HepG2 (cell line): ENCODE data around the gene BPIFB2. TPM values are rescaled to one million over a fixed set of nuclear protein-coding genes. Genes with fewer than 3 reads are reported as not detected.

ENCODE experiments used
- ATAC-seq: fragments of 200-7000 bp; cut with Tn5 transposase; 3 replicates; pipeline ENCODE4 v1.9.1; 2020; ENCODE audit warnings: mild to moderate bottlenecking, moderate library complexity
- BruUV-seq: library from RNA; stranded (reverse); fragments of 400-500 nt; replicated peaks from 2 replicates; lab custom pipeline; 2021; lab: Mats Ljungman, UMichigan
- CTCF ChIA-PET: fragments of 300-600 bp; formaldehyde crosslinking; extraction: SDS; loops from one replicate; lab custom pipeline; 2021; ENCODE audit warnings: low total read pairs, inconsistent platforms, low intra/inter-chr PET ratio; lab: Yijun Ruan, JAX
- POLR2A ChIA-PET: fragments of 350-600 bp; sonication (Branson Sonifier 250); formaldehyde crosslinking; loops from one replicate; lab custom pipeline; 2020; ENCODE audit warnings: antibody characterized with exemption, inconsistent platforms; lab: Yijun Ruan, JAX
- DNase-seq: peaks from one replicate; pipeline ENCODE4 v3.0.0-alpha.2; 2015; ENCODE audit warnings: low spot score
- FAIRE-seq: peaks from 3 replicates; lab custom pipeline; 2011; peaks lifted over from hg19 to GRCh38; lab: Jason Lieb, UNC
- H2AFZ ChIP-seq: one replicate; pipeline ENCODE4 v1.6.1; 2011; ENCODE audit warnings: low read length, inconsistent platforms
- H3K27ac ChIP-seq: fragments of 300-600 bp; 3 replicates; pipeline ENCODE4 v1.8.0; 2011; ENCODE audit warnings: mixed run types, mild to moderate bottlenecking, mixed read lengths, low read length, inconsistent platforms; ENCODE audit not compliant: insufficient read depth; ENCODE audit errors: extremely low read length
- H3K27me3 ChIP-seq, 2 experiments: fragments of 200-600 bp in 1 of 2; 2 replicates in 1 of 2; 3 replicates in 1 of 2; pipeline versions ENCODE4 v1.6.0 to v1.8.0; 2011; ENCODE audit warnings: low read length in 2 of 2, mild to moderate bottlenecking in 2 of 2, moderate library complexity in 2 of 2, inconsistent platforms in 1 of 2; ENCODE audit not compliant: insufficient read depth in 2 of 2, control insufficient read depth in 1 of 2
- H3K36me3 ChIP-seq, 2 experiments: fragments of 200-600 bp in 1 of 2; replicated peaks in 1 of 2; 2 replicates in 1 of 2; 3 replicates in 1 of 2; pipeline versions ENCODE4 v1.5.1 to v1.8.0; 2011; ENCODE audit warnings: low read length in 2 of 2, inconsistent platforms in 1 of 2; ENCODE audit not compliant: insufficient read depth in 2 of 2, control insufficient read depth in 1 of 2
- H3K4me1 ChIP-seq: 2 replicates; pipeline ENCODE4 v1.5.1; 2012; ENCODE audit warnings: low read length, inconsistent platforms; ENCODE audit not compliant: insufficient read depth
- H3K4me2 ChIP-seq: 2 replicates; pipeline ENCODE4 v1.6.0; 2011; ENCODE audit warnings: low read depth, low read length, inconsistent platforms
- H3K4me3 ChIP-seq, 3 experiments: fragments of 200-600 bp in 1 of 3; sonication (generic), shearing (Covaris generic) in 1 of 3; replicated peaks in 1 of 3; 2 replicates each; pipeline ENCODE4 v1.5.1; 2011 to 2016; ENCODE audit warnings: low read length in 3 of 3, inconsistent platforms in 2 of 3, low read depth in 2 of 3, mild to moderate bottlenecking in 2 of 3, control low read depth in 1 of 3, mixed read lengths in 1 of 3; ENCODE audit not compliant: insufficient read depth in 1 of 3
- H3K79me2 ChIP-seq: one replicate; pipeline ENCODE4 v1.6.1; 2011; ENCODE audit warnings: low read length, inconsistent platforms; ENCODE audit not compliant: insufficient read depth
- H3K9ac ChIP-seq: 2 replicates; pipeline ENCODE4 v1.6.0; 2011; ENCODE audit warnings: mild to moderate bottlenecking, low read depth, low read length, inconsistent platforms; ENCODE audit not compliant: insufficient read depth
- H3K9me3 ChIP-seq: 2 replicates; pipeline ENCODE4 v1.5.1; 2012; ENCODE audit warnings: mild to moderate bottlenecking, low read length
- H4K20me1 ChIP-seq: 2 replicates; pipeline ENCODE4 v1.6.0; 2011; ENCODE audit warnings: inconsistent platforms, mild to moderate bottlenecking, low read length, moderate library complexity; ENCODE audit not compliant: insufficient read depth
- DMAP1 ChIP-seq: IDR thresholded peaks from 2 replicates; pipeline ENCODE4 v1.6.1; 2016
- GLI4 ChIP-seq: sonication (generic); formaldehyde crosslinking; IDR thresholded peaks from 2 replicates; pipeline ENCODE4 v1.5.1; 2020; ENCODE audit warnings: missing genetic modification reagents, mild to moderate bottlenecking, moderate library complexity, borderline replicate concordance
- MYNN ChIP-seq: sonication (generic); formaldehyde crosslinking; IDR thresholded peaks from 2 replicates; pipeline ENCODE4 v1.4.0; 2020; ENCODE audit warnings: mild to moderate bottlenecking, low read depth, missing genetic modification reagents
- RBAK ChIP-seq: sonication (generic); formaldehyde crosslinking; IDR thresholded peaks from 2 replicates; pipeline ENCODE4 v1.5.1; 2020; ENCODE audit warnings: mild to moderate bottlenecking, missing genetic modification reagents
- ZFP41 ChIP-seq: sonication (generic); formaldehyde crosslinking; IDR thresholded peaks from 2 replicates; pipeline ENCODE4 v1.4.0; 2020; ENCODE audit warnings: mild to moderate bottlenecking, missing genetic modification reagents, borderline replicate concordance
- ZFP82 ChIP-seq: sonication (generic); formaldehyde crosslinking; IDR thresholded peaks from 2 replicates; pipeline ENCODE4 v1.5.1; 2020; ENCODE audit warnings: mild to moderate bottlenecking, missing genetic modification reagents, borderline replicate concordance
- ZMYM2 ChIP-seq: sonication (generic); formaldehyde crosslinking; IDR thresholded peaks from 2 replicates; pipeline ENCODE4 v1.8.0; 2022; ENCODE audit warnings: mild to moderate bottlenecking, missing genetic modification reagents
- ZNF547 ChIP-seq: sonication (generic); formaldehyde crosslinking; IDR thresholded peaks from 2 replicates; pipeline ENCODE4 v1.5.1; 2020; ENCODE audit warnings: mild to moderate bottlenecking, missing genetic modification reagents
- ZNF629 ChIP-seq: sonication (generic); formaldehyde crosslinking; conservative IDR thresholded peaks from 2 replicates; pipeline ENCODE4 v1.5.0; 2020; ENCODE audit warnings: missing genetic modification reagents
- ZNF780A ChIP-seq: sonication (generic); formaldehyde crosslinking; IDR thresholded peaks from 2 replicates; pipeline ENCODE4 v1.8.0; 2022; ENCODE audit warnings: mild to moderate bottlenecking, missing genetic modification reagents, moderate library complexity
- WGBS: methylation state at CpG from one replicate; pipeline ENCODE4 v1.1.6; 2017; ENCODE audit warnings: low lambda C conversion rate; 5-methylcytosine and 5-hydroxymethylcytosine counted together
- in situ Hi-C: cut with HindIII; loops from 2 replicates; pipeline ENCODE4 v1.10.0; 2017; ENCODE audit warnings: low pct_unique_long_range_greater_than_20kb; ENCODE audit not compliant: extremely low pct_ligation_motif_present
- intact Hi-C: fragments of 100-400 bp; cut with micrococcal nuclease; formaldehyde crosslinking; loops from one replicate; pipeline ENCODE4 v1.10.0; 2022; ENCODE audit not compliant: unreplicated experiment
- polyA plus RNA-seq, 8 experiments: library from polyadenylated mRNA; depleted of rRNA in 3 of 8; stranded (reverse) in 7 of 8; unstranded in 1 of 8; fragments of >200 nt; fragmentation: Illumina TruSeq in 4 of 8; extraction: Trizol in 4 of 8; gene quantifications; 2 replicates each; pipeline versions ENCODE4 v1.2.1 to v1.2.3, GENCODE V29; 2011 to 2016; ENCODE audit warnings: low read depth in 4 of 8, missing spikeins in 1 of 8, mixed read lengths in 1 of 8; ENCODE audit not compliant: insufficient read depth in 1 of 8
- total RNA-seq, 5 experiments: library from RNA; depleted of rRNA; stranded (reverse); fragments of >200 nt; fragmentation: Illumina TruSeq; extraction: Trizol; gene quantifications; 2 replicates each; pipeline ENCODE4 v1.2.3, GENCODE V29; 2016; ENCODE audit warnings: low read depth in 1 of 5
- TF ChIP-seq, protein P1 (sequence below): sonication (generic); formaldehyde crosslinking; IDR thresholded peaks from 2 replicates; pipeline ENCODE4 v1.5.1; 2020; ENCODE audit warnings: missing genetic modification reagents, mild to moderate bottlenecking, borderline replicate concordance
- TF ChIP-seq, protein P2 (sequence below): sonication (generic); formaldehyde crosslinking; IDR thresholded peaks from 2 replicates; pipeline ENCODE4 v1.8.1; 2023; ENCODE audit warnings: missing genetic modification reagents, mild to moderate bottlenecking, borderline replicate concordance
- TF ChIP-seq, protein P3 (sequence below): sonication (generic); formaldehyde crosslinking; IDR thresholded peaks from 2 replicates; pipeline ENCODE4 v1.4.0; 2020; ENCODE audit warnings: missing genetic modification reagents
- TF ChIP-seq, protein P4 (sequence below): sonication (generic); formaldehyde crosslinking; IDR thresholded peaks from 2 replicates; pipeline ENCODE4 v1.5.1; 2020; ENCODE audit warnings: mild to moderate bottlenecking, missing genetic modification reagents

Gene BPIFB2
- total and polyA plus RNA-seq, 2 of the 13 experiments (the other 11 are each of a cell fraction or from before 2014, with no cell fraction given), result 54.5 to 902 TPM

DNA sequence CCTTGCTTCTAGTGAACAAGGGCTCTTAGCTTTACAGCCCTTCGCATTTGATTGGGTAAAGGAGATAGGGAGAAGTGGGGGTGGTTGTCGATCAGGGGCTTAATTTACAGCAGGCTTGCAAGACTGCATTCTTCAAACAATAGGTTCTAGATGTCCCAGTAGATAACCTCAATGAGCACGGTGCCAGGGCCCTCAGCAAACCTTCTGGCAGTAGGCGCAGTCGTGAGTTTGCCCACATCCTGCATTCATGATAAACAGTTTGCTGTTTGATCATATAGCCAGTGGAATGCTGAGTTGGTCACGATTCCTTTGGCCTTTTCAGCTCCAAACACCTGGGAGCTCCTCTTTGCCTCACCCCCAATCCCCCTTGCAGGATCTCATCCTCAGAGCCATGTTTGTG, 30.8 kb upstream of the BPIFB2 start:
- in situ Hi-C loops (no loop called here), intact Hi-C loops (no loop called here)
- BruUV-seq, result no TSS peak
- ChIA-PET POLR2A (no interaction called here), CTCF (no interaction called here)
- Histone ChIP-seq H3K27me3 (peaks cover 9 to 43% of the 10 kb centered on the region in 2 experiments), H3K36me3 (no peaks in the 10 kb centered on the region), H3K27ac (no peak overlapping the region), H2AFZ (no peak overlapping the region), H3K79me2 (no peaks in the 10 kb centered on the region), H3K4me3 (no peak overlapping the region), H4K20me1 (no peaks in the 10 kb centered on the region), H3K4me1 (peaks cover 82% of the 10 kb centered on the region), H3K4me2 (0 out of 2 replicates have a peak overlapping the region, but pooled peaks have one; percentile 28), H3K9me3 (no peaks in the 10 kb centered on the region), H3K9ac (no peak overlapping the region)
- WGBS, result 39% methylated on average over 6 of the region's 6 CpGs
- FAIRE-seq (no peak), ATAC-seq (no peak), DNase-seq (no peak)
- TF ChIP-seq, protein P1, sequence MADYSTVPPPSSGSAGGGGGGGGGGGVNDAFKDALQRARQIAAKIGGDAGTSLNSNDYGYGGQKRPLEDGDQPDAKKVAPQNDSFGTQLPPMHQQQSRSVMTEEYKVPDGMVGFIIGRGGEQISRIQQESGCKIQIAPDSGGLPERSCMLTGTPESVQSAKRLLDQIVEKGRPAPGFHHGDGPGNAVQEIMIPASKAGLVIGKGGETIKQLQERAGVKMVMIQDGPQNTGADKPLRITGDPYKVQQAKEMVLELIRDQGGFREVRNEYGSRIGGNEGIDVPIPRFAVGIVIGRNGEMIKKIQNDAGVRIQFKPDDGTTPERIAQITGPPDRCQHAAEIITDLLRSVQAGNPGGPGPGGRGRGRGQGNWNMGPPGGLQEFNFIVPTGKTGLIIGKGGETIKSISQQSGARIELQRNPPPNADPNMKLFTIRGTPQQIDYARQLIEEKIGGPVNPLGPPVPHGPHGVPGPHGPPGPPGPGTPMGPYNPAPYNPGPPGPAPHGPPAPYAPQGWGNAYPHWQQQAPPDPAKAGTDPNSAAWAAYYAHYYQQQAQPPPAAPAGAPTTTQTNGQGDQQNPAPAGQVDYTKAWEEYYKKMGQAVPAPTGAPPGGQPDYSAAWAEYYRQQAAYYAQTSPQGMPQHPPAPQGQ (CRISPR knock-in tag), result 0 out of 2 replicates have a peak, but pooled peaks have one; percentile 63
- TF ChIP-seq MYNN (CRISPR knock-in tag) (no peak), ZMYM2 (no peak), ZNF780A (CRISPR knock-in tag) (0 out of 2 replicates have a peak, but pooled peaks have one; percentile 0), ZFP82 (no peak), ZFP41 (CRISPR knock-in tag) (0 out of 2 replicates have a peak, but pooled peaks have one; percentile 37), ZNF547 (0 out of 2 replicates have a peak, but pooled peaks have one; percentile 36), RBAK (CRISPR knock-in tag) (no peak), DMAP1 (CRISPR knock-in tag) (0 out of 2 replicates have a peak, but pooled peaks have one; percentile 9), ZNF629 (no peak), GLI4 (CRISPR knock-in tag) (no peak)
- TF ChIP-seq, protein P2, sequence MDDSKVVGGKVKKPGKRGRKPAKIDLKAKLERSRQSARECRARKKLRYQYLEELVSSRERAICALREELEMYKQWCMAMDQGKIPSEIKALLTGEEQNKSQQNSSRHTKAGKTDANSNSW (CRISPR knock-in tag), result no peak
- TF ChIP-seq, protein P3, sequence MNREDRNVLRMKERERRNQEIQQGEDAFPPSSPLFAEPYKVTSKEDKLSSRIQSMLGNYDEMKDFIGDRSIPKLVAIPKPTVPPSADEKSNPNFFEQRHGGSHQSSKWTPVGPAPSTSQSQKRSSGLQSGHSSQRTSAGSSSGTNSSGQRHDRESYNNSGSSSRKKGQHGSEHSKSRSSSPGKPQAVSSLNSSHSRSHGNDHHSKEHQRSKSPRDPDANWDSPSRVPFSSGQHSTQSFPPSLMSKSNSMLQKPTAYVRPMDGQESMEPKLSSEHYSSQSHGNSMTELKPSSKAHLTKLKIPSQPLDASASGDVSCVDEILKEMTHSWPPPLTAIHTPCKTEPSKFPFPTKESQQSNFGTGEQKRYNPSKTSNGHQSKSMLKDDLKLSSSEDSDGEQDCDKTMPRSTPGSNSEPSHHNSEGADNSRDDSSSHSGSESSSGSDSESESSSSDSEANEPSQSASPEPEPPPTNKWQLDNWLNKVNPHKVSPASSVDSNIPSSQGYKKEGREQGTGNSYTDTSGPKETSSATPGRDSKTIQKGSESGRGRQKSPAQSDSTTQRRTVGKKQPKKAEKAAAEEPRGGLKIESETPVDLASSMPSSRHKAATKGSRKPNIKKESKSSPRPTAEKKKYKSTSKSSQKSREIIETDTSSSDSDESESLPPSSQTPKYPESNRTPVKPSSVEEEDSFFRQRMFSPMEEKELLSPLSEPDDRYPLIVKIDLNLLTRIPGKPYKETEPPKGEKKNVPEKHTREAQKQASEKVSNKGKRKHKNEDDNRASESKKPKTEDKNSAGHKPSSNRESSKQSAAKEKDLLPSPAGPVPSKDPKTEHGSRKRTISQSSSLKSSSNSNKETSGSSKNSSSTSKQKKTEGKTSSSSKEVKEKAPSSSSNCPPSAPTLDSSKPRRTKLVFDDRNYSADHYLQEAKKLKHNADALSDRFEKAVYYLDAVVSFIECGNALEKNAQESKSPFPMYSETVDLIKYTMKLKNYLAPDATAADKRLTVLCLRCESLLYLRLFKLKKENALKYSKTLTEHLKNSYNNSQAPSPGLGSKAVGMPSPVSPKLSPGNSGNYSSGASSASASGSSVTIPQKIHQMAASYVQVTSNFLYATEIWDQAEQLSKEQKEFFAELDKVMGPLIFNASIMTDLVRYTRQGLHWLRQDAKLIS, result no peak
- TF ChIP-seq, protein P4, sequence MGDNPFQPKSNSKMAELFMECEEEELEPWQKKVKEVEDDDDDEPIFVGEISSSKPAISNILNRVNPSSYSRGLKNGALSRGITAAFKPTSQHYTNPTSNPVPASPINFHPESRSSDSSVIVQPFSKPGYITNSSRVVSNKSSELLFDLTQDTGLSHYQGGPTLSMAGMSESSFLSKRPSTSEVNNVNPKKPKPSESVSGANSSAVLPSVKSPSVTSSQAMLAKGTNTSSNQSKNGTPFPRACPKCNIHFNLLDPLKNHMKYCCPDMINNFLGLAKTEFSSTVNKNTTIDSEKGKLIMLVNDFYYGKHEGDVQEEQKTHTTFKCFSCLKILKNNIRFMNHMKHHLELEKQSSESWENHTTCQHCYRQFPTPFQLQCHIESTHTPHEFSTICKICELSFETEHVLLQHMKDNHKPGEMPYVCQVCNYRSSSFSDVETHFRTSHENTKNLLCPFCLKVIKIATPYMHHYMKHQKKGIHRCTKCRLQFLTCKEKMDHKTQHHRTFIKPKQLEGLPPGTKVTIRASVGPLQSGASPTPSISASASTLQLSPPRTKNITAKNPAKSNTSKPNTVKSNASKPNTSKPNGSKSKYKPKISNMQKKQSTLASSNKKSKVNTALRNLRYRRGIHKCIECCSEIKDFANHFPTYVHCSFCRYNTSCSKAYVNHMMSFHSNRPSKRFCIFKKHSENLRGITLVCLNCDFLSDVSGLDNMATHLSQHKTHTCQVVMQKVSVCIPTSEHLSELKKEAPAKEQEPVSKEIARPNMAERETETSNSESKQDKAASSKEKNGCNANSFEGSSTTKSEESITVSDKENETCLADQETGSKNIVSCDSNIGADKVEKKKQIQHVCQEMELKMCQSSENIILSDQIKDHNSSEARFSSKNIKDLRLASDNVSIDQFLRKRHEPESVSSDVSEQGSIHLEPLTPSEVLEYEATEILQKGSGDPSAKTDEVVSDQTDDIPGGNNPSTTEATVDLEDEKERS (CRISPR knock-in tag), result peak; percentile 46; the same call in 1 of the 2 replicates
